A673 (cell line): Measurements from ENCODE around the gene SOX11. TPM values are rescaled to one million over a fixed set of nuclear protein-coding genes. Genes with fewer than 3 reads are reported as not detected.

Experiments
- BruUV-seq: library from RNA; stranded (reverse); fragments of 400-500 nt; replicated peaks from 2 replicates; lab custom pipeline; 2021; lab: Mats Ljungman, UMichigan
- CTCF ChIA-PET: fragments of 300-600 bp; sonication (Branson Sonifier 250); formaldehyde crosslinking; loops from one replicate; lab custom pipeline; 2022; ENCODE audit warnings: antibody characterized with exemption; lab: Charles Lee
- POLR2A ChIA-PET: fragments of 300-600 bp; sonication (Branson Sonifier 250); formaldehyde crosslinking; loops from one replicate; lab custom pipeline; 2022; ENCODE audit warnings: antibody characterized with exemption; ENCODE audit not compliant: low non-redundant PET; lab: Charles Lee
- DNase-seq: peaks from one replicate; pipeline ENCODE4 v3.0.0-alpha.2; 2015; ENCODE audit warnings: low spot score
- H3K27ac ChIP-seq: fragments of 200-600 bp; sonication (generic); 2 replicates; pipeline ENCODE4 v1.5.1; 2016; ENCODE audit warnings: mixed run types, low read depth, mild to moderate bottlenecking, mixed read lengths, antibody characterized with exemption, low read length; ENCODE audit not compliant: poor library complexity, severe bottlenecking
- H3K27me3 ChIP-seq: fragments of 200-600 bp; sonication (generic); replicated peaks from 2 replicates; pipeline ENCODE4 v1.6.1; 2017; ENCODE audit warnings: mixed run types, low read depth, mild to moderate bottlenecking, mixed read lengths, antibody characterized with exemption, low read length; ENCODE audit not compliant: insufficient read depth, poor library complexity
- H3K36me3 ChIP-seq: fragments of 200-600 bp; sonication (generic); 2 replicates; pipeline ENCODE4 v1.6.1; 2016; ENCODE audit warnings: mixed run types, mild to moderate bottlenecking, mixed read lengths, antibody characterized with exemption, low read length; ENCODE audit not compliant: insufficient read depth, poor library complexity, severe bottlenecking
- H3K4me1 ChIP-seq: fragments of 200-600 bp; sonication (generic); 2 replicates; pipeline ENCODE4 v1.6.1; 2017; ENCODE audit warnings: mixed run types, mild to moderate bottlenecking, mixed read lengths, antibody characterized with exemption, low read length; ENCODE audit not compliant: insufficient read depth, poor library complexity, severe bottlenecking
- H3K4me3 ChIP-seq: fragments of 200-600 bp; sonication (generic); 2 replicates; pipeline ENCODE4 v1.5.1; 2016; ENCODE audit warnings: low read depth, mixed run types, mild to moderate bottlenecking, mixed read lengths, low read length; ENCODE audit not compliant: poor library complexity, severe bottlenecking
- H3K9me3 ChIP-seq: fragments of 200-600 bp; sonication (generic); 2 replicates; pipeline ENCODE4 v1.6.1; 2016; ENCODE audit warnings: mixed run types, low read depth, mild to moderate bottlenecking, mixed read lengths, antibody characterized with exemption, low read length; ENCODE audit not compliant: poor library complexity, severe bottlenecking
- EZH2 ChIP-seq: fragments of 200-600 bp; sonication (generic); IDR thresholded peaks from 2 replicates; pipeline ENCODE4 v1.6.1; 2017; ENCODE audit warnings: borderline replicate concordance, low read depth, mild to moderate bottlenecking, mixed read lengths, antibody characterized with exemption, low read length; ENCODE audit not compliant: poor library complexity, severe bottlenecking
- intact Hi-C: fragments of 100-400 bp; cut with micrococcal nuclease; formaldehyde crosslinking; loops from one replicate; pipeline ENCODE4 v1.10.0; 2022; ENCODE audit not compliant: unreplicated experiment
- total RNA-seq: library from RNA; stranded (reverse); gene quantifications from 2 replicates; pipeline ENCODE4 v1.2.3, GENCODE V29; 2021
- TF ChIP-seq, protein P1 (sequence below): fragments of 300-800, 200-600 bp; sonication (generic); conservative IDR thresholded peaks from 2 replicates; pipeline ENCODE4 v1.5.1; 2017; ENCODE audit warnings: low read depth, mild to moderate bottlenecking, antibody characterized with exemption, low read length, moderate library complexity, mixed read lengths

SOX11 gene
- total RNA-seq, 1 experiment from 2014 or later = 73.9 TPM

DNA sequence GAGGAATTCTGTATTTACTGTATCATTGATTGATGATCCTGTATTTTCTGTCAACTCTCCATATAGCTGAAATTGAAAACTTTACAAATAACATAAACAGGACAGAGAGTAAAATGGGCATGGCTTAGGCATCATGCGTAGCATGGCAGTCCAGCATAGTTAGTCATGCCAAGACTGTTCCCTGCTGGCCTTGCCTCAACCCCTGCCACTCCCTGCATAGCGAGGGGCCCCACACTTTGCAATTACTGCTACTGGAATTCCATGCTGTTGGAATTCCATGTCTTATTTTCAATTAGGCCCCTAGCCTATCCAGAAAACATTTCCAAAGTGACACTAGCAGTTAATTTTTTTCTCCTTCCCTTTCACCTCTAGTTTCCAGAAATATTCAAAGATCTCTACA is 15.1 kb upstream of the SOX11 start:
- H3K27me3 ChIP-seq = no peaks in the 10 kb centered on the region
- no peak for DNase-seq
- H3K27ac ChIP-seq = no peak overlapping the region
- TF ChIP-seq EZH2 = no peak
- TF ChIP-seq, protein P1, sequence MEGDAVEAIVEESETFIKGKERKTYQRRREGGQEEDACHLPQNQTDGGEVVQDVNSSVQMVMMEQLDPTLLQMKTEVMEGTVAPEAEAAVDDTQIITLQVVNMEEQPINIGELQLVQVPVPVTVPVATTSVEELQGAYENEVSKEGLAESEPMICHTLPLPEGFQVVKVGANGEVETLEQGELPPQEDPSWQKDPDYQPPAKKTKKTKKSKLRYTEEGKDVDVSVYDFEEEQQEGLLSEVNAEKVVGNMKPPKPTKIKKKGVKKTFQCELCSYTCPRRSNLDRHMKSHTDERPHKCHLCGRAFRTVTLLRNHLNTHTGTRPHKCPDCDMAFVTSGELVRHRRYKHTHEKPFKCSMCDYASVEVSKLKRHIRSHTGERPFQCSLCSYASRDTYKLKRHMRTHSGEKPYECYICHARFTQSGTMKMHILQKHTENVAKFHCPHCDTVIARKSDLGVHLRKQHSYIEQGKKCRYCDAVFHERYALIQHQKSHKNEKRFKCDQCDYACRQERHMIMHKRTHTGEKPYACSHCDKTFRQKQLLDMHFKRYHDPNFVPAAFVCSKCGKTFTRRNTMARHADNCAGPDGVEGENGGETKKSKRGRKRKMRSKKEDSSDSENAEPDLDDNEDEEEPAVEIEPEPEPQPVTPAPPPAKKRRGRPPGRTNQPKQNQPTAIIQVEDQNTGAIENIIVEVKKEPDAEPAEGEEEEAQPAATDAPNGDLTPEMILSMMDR = no peak
- H3K9me3 ChIP-seq = no peaks in the 10 kb centered on the region
- BruUV-seq = no TSS peak
- H3K4me3 ChIP-seq = no peak overlapping the region
- H3K4me1 ChIP-seq = peaks cover 9% of the 10 kb centered on the region
- ChIA-PET POLR2A (no interaction called here), CTCF (no interaction called here)
- no peaks in the 10 kb centered on the region for H3K36me3 ChIP-seq
- intact Hi-C loops = no loop called here

DNA sequence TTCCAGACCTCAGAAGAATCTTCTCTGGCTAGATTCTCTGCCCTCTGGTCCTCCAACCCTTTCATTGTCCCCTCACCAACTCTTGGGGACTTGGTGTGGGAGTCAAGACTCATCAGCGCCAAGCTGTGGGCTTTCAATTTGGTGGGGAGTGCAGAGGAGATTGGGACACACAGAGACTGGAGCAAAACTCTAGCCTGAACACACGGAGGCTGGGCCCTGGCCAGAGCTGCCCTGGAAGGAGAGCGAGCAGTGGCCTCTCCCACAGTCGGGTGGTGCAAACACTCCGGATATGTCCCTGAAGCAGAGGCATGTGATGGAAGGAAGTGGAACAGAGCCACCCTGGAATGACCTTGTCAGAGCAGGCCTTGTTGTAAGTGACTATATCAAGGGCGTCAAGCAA is 8.7 kb upstream of the SOX11 start:
- TF ChIP-seq, protein P1 = no peak
- no peak for TF ChIP-seq EZH2
- CTCF ChIA-PET = no interaction called here

DNA sequence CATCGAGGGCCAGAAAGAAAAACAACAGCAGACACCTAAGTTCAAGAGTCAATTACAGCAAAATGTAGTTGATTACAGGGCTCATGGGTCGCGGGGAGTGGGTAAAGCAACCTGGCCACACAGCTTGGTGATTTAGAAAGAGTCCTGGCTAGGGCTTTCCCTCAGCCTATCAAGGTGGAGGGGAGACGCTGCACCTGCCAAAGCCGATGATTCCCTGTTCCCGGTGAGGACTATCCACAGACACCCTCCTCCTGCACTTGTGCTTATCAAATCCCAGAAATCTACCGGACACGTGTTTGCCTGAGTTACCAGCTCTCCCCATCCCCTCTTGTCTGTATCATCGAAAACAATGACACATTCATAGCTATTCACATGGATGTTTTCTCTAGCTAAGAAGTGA is 7.0 kb upstream of the SOX11 start:
- Histone ChIP-seq H3K4me3 (no peak overlapping the region), H3K27me3 (no peaks in the 10 kb centered on the region), H3K36me3 (no peaks in the 10 kb centered on the region), H3K27ac (no peak overlapping the region), H3K9me3 (no peaks in the 10 kb centered on the region), H3K4me1 (no peaks in the 10 kb centered on the region)
- CTCF ChIA-PET = no interaction called here
- POLR2A ChIA-PET = no interaction called here
- no peak for DNase-seq
- TF ChIP-seq, protein P1 = no peak
- TF ChIP-seq EZH2 = no peak
- no TSS peak for BruUV-seq
- intact Hi-C loops = no loop called here

More for the DNA sequence above, 8.7 kb upstream of the SOX11 start:
- no peak overlapping the region for H3K27ac ChIP-seq
- no peaks in the 10 kb centered on the region for H3K4me1 ChIP-seq
- no peak for DNase-seq
- no peak overlapping the region for H3K4me3 ChIP-seq
- H3K9me3 ChIP-seq = no peaks in the 10 kb centered on the region
- BruUV-seq = no TSS peak
- H3K36me3 ChIP-seq = no peaks in the 10 kb centered on the region
- intact Hi-C loops = no loop called here
- H3K27me3 ChIP-seq = no peaks in the 10 kb centered on the region
- POLR2A ChIA-PET = interaction anchor here (0.6 kb wide), 1 partner anchor 11 kb away, joined by 3 read pairs; no protein-coding TSS in a partner anchor
